Pulmonary artery endothelial cell (primary cell): ENCODE results near the gene RAD51B. TPM values are rescaled to one million over a fixed set of nuclear protein-coding genes. Genes with fewer than 3 reads are reported as not detected.

Experiments used
- DNase-seq: peaks from one replicate; pipeline ENCODE4 v3.0.0-alpha.2; 2011; ENCODE audit warnings: low read depth, low spot score
- total RNA-seq: library from RNA; depleted of rRNA; stranded (reverse); fragments of >200 nt; gene quantifications from 2 replicates; pipeline ENCODE4 v1.2.3, GENCODE V29; 2014

Gene RAD51B
- total RNA-seq, 1 donor from 2014 or later = 9.8 TPM

DNA sequence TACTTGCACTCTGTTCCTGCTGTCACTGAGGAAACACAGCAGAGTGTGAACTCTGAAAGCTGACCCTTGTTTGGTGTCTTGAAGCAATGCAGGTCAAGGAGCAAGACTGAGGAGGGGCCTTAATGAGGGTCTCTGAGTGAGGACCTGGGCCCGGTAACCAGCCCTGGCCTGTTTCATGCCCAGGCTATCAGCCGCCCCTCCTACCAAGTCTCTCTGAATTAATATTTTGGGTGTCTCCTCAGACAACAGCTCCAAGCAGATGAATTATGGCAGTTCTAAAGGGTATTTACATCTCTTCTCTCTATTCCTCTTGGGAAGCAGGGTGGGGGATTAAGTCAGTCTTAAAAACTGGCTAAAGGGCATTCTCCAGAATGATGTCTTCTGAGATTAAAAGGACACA is 578.8 kb downstream of the RAD51B start:
- DNase-seq = no peak

DNA sequence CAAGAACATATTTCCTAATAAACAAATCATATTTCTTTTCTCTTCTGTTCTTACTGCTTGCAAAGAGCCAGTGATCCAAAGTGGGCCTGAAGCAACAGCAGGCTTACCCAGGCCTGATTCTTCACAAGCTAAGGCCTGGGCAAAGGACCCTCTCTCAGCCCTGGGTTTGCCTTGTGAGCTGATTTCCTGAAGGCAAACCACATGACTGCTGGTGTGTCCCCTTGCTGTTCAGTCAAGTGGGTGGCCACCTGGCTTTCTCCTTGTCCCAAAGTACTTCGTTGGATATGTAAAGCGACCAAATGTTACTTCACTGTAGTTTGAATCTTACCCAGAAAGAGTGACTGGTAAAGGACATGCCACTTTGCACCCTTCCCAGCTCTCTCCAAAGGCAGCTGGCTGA is 580.4 kb downstream of the RAD51B start:
- DNase-seq = no peak

DNA sequence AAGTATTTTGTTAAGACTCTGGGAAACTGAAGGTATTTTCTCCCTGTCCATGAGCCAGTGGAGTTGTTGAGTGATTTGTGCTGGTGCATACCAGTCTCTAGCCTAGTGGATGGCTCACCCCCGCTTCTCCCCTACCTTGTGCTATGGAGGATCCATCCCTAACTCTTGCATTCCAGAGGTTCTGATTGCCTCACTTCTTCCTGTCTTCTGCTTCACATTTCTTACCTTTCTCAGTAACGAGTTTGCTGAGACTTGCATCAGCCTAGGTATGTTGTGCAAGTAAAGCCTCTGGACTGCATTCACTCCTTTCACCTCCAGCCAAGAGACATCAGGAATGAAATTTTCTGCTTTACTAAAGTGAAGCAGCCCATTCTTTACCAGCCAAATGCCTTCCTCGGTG is 581.7 kb downstream of the RAD51B start:
- DNase-seq = no peak

DNA sequence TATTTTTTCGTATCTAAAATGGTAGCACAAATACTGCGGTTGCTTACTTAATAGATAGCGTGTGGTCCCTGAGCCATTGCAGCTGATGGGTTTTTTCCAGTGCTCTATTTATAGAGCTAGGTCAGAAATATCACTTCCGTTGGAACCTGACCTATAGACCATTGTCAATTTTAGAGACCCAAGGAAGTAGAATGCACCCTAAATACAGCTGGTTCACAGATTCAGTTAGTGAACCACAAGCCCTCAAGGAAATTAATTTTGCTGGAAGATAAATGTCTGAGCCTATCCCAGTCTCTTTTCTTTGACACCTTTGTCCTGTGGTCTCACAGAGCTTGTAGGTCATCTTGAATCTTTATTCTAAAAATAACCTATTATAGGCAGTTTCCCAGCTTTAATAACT is 582.3 kb downstream of the RAD51B start:
- no peak for DNase-seq

DNA sequence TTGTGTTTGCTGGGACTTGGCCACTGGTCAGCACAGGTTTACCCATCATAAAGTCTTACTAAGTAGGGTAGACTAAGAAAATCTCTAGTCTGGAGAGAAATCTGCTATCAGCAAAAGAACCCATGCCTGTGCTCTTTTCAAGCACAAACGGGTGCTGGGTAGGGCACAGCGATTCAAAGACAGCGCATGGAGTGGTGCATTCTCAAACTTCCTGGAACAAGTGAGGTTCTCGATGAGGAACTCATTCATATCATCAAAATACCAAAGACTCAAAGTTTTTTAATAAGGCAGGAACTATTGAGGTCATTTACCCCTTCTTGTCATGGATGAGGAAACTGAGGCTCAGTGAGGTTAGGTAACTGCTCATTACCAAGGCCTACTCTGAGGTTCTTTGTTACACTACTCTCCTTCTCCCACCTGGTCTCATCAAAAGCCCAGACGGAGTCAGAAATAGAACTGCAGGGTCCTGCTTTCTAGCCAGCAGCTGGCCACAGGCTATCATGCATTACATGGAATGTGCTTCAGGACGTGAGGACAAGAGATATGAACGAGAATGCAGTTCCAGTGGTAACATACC is 583.0 kb downstream of the RAD51B start:
- DNase-seq = no peak

DNA sequence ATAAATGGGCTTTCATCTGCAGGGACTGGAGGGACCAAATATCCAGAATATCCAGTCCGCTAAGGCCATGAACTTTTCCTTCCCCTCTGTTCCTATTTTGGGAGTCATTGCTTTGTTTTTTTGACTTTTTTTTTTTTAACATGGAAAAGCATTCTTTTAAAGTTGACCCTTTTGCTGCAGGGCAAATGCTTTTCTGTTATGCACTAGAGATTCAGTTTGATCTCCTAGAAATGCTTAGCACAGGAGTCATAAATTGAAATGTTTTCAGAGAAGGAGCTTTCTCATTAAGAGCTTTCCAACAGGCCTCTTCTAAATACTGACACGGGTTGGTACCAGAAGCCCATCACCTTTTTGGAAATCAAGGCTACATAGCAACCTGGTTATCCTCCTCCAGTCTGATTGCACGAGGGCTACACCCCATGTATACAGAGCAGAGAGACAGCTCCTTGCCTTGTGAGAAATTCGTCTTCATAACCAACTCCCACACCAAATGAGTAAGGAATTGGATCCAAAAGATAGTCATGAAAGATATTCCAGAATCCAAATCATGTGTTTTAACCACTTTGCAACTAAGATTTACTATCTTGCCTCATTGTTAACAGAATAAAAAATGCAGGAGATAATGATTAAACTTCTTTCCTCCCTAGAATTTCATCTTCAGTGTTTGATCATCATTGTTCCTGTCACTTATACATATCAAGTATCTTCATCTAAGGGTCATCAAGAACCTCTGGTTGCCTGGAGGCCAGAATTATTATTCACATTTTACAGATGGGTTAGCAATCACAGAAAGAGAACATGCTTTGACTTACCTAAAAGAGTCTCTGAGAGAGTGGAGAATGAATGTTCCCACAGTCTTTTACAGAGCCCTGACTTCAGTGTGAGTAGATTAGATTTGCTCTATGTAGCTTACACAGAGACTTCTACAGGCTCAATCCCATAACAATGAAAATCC is 583.9 kb downstream of the RAD51B start:
- DNase-seq = peak; percentile 15

DNA sequence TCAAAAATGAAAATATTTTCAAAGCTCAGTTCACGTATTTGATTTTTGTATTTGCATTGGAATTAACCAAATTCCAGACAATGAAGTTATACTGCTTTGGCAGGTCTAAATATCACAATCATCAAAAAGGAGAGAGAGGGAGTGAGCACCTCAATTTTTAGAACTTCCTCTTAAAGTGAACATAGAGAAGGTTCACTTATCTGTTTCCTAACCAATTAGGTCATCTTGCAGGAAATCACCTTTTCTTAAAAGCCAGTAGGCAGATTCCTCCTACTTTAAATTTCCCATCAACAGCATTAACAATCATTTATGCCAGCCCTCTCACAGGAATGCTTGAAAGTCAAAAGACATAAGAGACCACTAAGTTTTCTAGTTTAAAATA is 584.6 kb downstream of the RAD51B start:
- no peak for DNase-seq

DNA sequence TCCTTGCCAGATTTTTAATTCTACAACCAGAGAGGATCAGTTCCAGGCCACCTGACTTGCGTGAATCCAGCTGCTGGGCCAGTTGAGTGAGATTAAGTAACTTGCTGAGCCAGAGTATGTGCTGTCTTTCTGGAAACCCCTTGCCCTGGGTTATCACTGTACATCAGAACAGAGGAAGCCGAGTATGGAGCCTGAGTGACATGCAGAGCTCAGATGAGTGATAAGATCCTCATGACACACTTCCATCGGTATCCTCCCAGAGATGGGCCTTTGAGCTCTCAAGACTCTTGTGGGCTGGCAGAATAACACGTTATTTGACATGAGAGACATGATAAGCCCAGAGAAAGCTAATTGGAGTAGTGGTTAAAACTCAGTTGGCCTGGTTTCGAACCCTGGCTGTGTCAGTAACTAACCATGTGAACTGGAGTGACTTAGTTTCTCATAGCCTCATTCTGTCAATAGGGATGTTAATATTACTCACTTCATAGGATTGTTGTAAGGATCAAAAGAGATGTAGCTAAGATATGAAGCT is 585.1 kb downstream of the RAD51B start:
- DNase-seq = no peak

DNA sequence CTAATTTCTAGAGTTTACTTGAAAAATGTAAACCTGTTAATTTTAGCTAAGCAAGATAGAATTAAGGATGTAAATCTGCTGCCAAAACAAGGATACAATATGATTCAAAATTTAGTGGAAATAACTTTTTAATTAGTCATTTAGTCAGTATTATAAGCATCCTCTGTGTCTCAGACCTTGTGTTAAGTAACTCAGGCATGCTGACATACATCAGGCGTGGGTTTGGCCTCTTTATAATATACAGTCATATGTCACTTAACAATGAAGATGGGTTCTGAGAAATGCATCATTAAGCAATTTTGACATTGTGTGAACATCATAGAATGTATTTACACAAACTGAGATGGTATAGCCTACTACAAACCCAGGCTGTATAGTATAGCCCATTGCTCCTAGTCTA is 586.4 kb downstream of the RAD51B start:
- DNase-seq = no peak

DNA sequence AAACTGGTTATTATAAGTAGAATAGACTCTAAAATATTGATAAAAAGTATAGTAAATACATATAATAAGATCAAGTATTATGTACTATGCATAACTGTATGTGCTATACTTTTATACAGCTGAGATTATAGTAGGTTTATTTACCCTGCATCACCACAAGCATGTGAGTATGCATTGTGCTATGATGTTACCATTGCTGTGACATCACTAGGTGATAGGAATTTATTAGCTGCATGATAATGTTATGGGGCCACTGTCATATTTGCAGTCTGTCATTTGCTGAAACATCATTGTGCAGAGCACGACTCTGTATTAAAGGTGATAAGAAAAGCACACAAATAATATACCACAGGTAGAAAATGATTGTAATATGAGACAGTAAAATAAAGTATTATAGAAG is 587.7 kb downstream of the RAD51B start:
- DNase-seq = no peak

DNA sequence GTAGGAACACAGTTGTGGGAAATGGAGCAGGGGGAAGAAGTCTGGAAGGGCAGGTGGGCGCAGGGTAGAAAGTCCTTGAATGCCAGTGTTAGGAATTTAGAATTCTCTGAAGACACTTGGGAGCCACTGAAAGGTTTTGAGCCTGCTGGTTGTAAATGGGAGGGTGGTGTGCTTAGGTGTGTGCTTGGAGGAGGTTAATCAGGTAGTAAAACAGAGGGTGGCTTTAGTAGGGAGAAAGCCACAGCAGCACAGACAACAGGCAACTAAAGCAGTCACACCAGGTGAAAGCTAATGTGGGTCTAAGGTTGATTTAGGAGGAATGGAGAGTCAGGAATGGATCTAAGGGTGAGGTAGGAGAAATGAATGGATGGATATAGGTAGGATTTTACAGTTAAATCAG is 588.2 kb downstream of the RAD51B start:
- no peak for DNase-seq

DNA sequence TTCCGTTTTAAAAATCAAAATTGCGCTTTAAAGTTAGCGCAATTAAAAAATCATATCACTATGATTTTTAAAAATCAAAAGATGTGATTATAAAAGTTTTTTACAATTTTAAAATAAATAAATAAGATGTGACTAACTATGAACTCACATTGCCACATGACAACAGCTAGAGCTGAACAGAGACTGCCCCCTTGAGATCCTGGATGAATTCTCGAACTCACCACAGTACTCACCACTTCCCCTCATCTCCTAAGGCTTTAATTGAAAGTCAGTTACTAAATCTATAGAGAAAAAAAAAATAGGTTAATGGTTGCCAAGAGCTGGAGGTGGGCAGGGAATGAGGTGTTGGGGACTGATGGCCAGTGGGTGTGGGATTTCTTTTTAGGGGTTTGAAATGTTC is 589.1 kb downstream of the RAD51B start:
- no peak for DNase-seq

DNA sequence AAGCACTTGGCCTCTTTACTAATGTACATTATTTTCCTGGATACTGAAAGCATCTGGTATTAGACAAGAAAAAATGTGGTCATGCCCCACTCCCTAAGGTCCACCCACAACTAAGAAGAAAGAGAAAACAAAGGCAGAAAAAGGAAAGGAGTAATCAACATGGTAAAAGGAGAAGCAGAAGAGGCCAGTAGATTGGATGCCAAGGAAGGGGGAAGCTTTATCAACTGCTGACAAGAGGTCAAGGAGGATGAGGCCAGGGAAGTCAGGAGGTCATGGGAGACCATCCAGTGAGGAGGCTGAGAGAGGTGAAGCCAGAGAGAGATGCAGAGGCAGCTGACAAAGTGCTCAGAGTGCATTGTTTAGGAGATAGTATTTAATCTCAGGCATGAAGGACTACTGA is 589.8 kb downstream of the RAD51B start:
- DNase-seq = no peak

DNA sequence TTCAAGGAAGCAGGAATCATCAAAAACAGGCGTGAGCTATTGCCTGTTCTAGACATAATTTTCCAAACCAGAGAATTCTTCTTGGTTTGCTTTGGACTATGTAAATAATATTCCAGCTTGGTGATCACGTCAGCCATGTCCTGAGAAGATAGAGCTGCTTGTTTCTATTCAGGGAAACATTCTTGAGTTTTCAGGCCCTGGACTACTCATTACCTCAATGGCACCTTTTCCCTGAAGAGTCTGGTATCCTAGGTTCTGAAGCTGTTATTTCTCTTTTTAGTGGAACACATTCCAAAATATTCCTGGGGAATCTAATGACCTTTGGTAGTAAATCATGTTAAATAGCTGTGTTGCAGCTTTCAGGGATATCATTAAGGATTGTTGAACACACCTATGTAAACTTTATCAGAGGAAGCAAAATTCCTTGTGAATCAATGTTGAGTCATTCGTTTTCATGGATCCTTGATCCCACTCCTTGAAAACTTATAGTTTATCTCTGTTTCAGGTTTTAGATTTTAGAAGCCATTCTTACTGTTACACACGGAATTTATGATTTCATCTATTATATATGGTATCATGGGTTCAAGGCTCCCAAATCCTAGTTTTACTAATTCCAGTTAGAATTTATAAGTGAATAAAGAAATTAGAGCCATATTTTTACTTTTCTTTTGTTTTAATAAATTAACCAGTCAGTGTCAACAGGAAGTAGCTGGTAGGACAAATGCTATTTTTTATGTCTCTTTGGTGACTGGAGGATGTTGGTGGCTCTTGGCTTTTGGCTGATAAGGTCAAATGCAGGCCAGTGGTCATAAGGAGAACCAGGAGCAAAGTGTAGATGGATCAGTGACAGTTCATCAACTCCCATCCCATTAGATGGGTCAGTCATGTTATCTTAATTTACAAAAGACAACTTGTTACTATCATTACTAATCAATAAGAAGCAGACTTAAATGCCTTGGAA is 593.2 kb downstream of the RAD51B start:
- DNase-seq = no peak

DNA sequence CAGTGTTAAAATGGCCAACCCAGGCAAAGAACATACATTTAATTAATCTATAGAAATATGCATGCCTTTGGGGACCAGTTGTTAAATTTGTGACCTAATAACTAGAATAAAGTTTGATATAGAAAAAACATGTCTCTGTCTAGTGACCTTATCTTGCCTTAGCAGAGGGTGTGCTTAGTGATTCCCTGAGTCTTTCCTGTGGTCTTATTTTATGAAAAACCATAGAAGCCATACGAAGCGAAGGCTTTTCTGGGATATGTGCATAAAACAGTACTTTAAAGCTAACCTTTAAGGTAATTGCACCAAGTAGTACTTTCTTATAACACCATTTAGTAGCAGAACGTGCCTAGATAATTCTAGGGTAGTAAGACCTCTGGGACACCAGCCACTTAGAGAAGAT is 593.9 kb downstream of the RAD51B start:
- no peak for DNase-seq

DNA sequence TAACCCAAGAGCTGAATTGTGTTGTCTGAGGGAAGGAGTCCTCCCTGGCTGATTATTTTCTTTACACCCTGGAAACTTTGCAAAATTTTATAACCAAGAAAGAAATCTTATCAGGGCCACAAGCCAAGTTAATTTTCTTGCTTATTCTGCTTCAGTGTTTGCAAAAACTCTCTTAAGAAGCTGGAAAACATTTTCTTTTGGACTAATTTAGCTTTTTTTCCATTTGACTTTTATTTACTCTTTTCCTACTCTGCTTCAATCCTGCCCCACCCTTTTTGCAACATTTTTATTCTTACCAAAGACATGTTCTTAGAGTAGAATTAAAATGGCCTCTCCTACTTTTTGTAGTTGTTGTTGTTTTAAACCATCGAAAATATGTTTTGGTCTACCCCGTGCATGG is 594.5 kb downstream of the RAD51B start:
- DNase-seq = no peak

DNA sequence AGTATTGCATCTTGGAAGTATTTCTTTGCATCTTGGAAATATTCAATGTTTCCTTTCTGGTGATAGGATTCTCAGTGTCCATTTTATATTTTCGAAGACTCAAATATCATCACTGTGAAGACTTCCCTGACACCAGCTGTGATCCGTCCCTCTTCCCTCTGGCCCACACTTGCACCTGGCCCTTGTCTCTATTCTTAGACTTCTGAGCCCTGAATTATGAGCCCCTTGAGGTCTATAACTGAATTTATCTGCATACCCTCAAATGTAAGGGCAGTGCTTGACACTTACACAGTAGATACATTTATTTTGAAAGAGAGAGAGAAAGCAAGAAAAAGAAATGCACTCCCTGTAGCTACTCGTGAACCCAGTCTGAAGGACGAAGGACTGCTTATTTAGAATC is 596.6 kb downstream of the RAD51B start:
- DNase-seq = no peak

DNA sequence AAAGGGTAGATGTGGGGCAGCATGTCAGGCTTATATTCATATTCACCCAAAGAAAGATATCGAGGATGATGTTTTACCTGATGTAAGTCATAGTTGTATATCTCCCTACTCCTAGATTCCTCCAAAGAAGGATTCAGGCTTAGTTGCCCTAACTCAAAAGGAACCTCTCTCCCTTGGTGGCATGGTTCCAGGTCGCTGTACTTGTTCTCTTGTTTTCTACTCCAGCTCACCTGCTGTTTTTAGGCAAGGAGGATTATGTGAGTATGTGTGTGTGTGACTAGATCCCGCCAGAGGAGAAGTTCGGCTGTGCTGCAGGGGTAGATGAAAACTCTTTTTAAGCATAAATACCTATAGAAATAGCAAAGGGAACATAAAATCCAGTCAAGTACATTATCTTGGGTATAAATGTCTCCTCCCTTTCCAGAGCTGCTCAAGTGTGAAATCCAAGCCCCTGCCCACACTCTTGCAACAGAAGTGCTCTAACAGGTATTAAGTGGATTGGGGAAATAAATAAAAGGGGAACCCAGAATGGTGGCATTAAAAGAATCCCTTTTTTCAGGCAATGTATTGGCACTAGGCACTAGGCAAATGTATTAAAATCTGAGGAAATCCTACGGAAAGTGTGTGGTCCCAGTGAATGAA is 597.6 kb downstream of the RAD51B start:
- no peak for DNase-seq

DNA sequence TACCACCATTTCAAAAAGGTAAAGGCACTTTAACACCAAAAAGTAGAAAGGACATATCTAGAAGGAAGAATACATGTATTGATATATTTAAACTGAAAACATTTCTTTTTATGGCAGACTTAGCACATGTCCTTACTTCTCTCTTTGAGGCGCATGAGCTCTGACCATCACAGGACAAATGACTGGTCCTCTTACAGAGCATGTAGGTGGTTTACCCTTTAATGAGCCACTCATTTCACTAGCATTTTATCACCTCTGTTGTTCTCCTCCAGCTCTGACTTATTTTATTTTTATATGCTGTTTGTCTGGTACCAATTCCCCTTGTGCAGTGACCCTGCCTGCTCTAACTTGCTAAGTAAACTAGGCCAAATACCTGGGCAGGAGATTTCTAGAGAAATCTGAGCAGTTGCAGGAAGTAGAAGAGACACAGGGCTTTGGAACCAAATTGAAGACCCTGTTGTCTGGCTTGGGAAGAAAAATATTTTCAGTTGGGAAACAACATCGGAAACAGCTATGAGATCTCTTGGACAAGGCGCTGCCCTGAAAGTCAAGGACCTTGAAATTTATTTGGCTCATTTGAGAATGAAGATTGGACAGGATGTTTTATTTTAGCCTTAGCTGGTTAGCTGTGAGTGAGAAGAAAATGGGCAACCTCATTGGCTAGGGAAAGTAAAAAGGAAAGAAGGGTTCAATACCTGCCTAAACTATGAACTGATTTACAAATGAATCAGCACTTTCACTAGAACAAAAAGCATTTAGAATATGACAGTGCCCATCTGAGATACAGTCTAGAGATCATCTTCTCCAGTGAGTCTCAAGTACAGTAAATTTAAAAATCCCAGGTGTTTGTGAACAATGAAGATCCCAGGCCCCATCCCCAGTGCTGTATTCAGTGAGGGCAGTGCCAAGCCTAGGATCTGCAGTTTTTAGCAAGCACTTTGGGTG is 598.9 kb downstream of the RAD51B start:
- no peak for DNase-seq

DNA sequence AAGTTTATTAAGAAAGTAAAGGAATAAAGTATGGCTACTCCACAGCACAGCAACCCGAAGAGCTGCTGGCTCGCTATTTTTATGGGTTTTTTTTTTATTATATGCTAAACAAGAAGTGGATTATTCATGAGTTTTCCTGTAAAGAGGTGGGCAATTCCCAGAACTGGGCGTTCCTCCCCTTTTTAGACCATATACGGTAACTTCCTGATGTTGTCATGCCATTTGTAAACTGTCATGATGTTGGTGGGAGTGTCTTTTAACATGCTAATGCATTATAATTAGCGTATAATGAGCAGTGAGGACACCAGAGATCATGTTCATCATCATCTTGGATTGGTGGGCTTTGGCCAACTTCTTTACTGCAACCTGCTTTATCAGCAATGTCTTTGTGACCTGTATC is 600.8 kb downstream of the RAD51B start:
- DNase-seq = no peak
